22Rv1 (cell line): ENCODE measurements around the gene TRIM37.

ENCODE experiments used
- H3K27ac ChIP-seq: fragments of 450-650 bp; 2 replicates; pipeline ENCODE4 v1.5.1; 2017
- CTCF ChIP-seq: fragments of 450-650 bp; IDR thresholded peaks from 2 replicates; pipeline ENCODE4 v1.5.1; 2017; ENCODE audit warnings: mild to moderate bottlenecking
- ZFX ChIP-seq: fragments of 450-650 bp; IDR thresholded peaks from 2 replicates; pipeline ENCODE4 v1.6.1; 2017; ENCODE audit warnings: antibody characterized with exemption, borderline replicate concordance

The TRIM37 gene

GRCh38 chr17:59062509-59062908, 44.2 kb downstream of the TRIM37 start:
- TF ChIP-seq CTCF (no peak), ZFX (no peak)
- H3K27ac ChIP-seq: no peak overlapping the region

GRCh38 chr17:59056857-59057256, 49.8 kb downstream of the TRIM37 start:
- TF ChIP-seq CTCF: no peak
- TF ChIP-seq ZFX: no peak
- no peak overlapping the region for H3K27ac ChIP-seq

GRCh38 chr17:59049798-59050197, 56.9 kb downstream of the TRIM37 start:
- TF ChIP-seq CTCF (no peak), ZFX (no peak)
- no peak overlapping the region for H3K27ac ChIP-seq

- no peak for TF ChIP-seq CTCF
- TF ChIP-seq ZFX: no peak
- no peak overlapping the region for H3K27ac ChIP-seq
Observed at GRCh38 chr17:59047616-59048015, 59.1 kb downstream of the TRIM37 start.

- TF ChIP-seq ZFX (no peak), CTCF (no peak)
- H3K27ac ChIP-seq: no peak overlapping the region
Observed at GRCh38 chr17:59046192-59046591, 60.5 kb downstream of the TRIM37 start.

GRCh38 chr17:59038734-59039133, 67.9 kb downstream of the TRIM37 start:
- no peak for TF ChIP-seq CTCF
- no peak for TF ChIP-seq ZFX
- H3K27ac ChIP-seq: no peak overlapping the region

- no peak for TF ChIP-seq CTCF
- no peak for TF ChIP-seq ZFX
- H3K27ac ChIP-seq: no peak overlapping the region
Observed at GRCh38 chr17:59037960-59038359, 68.7 kb downstream of the TRIM37 start.
